BJ (cell line): ENCODE results near the gene RBM11. TPM values are rescaled to one million over a fixed set of nuclear protein-coding genes. Genes with fewer than 3 reads are reported as not detected.

Source experiments
- CTCF ChIA-PET: fragments of 350-600 bp; formaldehyde crosslinking; extraction: SDS; loops from one replicate; lab custom pipeline; 2021; ENCODE audit warnings: antibody characterized with exemption, inconsistent platforms; lab: Yijun Ruan, JAX
- POLR2A ChIA-PET: fragments of 300-600 bp; sonication (Branson Sonifier 250); formaldehyde crosslinking; extraction: SDS; loops from one replicate; lab custom pipeline; 2021; ENCODE audit warnings: antibody characterized with exemption; lab: Charles Lee
- DNase-seq: peaks from one replicate; pipeline ENCODE4 v3.0.0-alpha.2; 2011; ENCODE audit warnings: low read depth
- H3K27me3 ChIP-seq: 2 replicates; pipeline ENCODE4 v1.6.0; 2011; ENCODE audit warnings: low read length; ENCODE audit not compliant: control insufficient read depth, insufficient read depth
- H3K36me3 ChIP-seq: 2 replicates; pipeline ENCODE4 v1.5.1; 2011; ENCODE audit warnings: low read length; ENCODE audit not compliant: control insufficient read depth, insufficient read depth
- H3K4me3 ChIP-seq: 2 replicates; pipeline ENCODE4 v1.5.1; 2011; ENCODE audit warnings: low read depth, mild to moderate bottlenecking, control low read depth, low read length
- polyA plus RNA-seq: library from polyadenylated mRNA; depleted of rRNA; stranded (reverse); fragments of >200 nt; gene quantifications from 2 replicates; pipeline ENCODE4 v1.2.3, GENCODE V29; 2011; rRNA removed
- TF ChIP-seq, protein P1 (sequence below): IDR thresholded peaks from 2 replicates; pipeline ENCODE4 v1.5.1; 2011; ENCODE audit warnings: low read depth, mild to moderate bottlenecking, control low read depth, inconsistent platforms, low read length, moderate library complexity; ENCODE audit not compliant: insufficient read depth

RBM11 gene
- polyA plus RNA-seq, 1 experiment = not detected

DNA sequence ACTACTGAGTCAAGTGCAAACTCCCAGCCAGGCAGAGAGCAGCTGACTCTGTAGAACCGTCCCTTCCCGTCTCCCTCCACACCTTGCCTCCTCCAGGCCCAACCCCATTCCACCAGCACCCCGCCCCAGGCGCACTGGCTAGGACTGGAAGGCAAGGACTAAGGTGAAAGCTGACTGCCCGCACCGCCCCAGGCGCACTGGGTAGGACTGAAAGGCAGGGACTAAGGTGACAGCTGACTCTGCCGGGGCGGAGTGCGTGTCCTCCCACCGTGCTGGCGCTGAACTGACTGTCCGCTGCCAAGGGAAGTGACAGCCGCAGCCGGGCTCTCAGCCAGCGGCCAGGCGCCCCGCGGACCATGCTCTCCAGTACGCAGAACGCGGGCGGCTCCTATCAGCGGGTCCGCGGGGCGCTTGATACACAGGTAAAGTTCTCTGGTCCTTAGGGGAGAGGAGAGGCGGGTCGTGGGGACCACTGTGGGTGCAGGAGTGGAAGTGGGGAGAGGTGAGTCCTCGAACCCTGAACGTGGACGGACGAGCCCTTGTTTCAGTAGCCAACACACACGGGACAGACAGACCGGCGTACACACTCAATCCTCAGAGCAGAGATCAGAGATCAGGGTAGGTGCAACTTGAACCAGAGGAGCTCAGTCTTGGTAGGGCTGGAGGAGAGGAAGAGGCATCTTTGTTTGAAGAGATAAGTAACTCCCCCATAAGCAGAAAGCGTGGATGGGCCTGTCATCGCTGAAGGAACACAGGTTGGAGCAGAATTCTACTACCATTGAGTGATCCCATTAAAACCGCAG lies 58.0 kb downstream of the RBM11 start:
- Histone ChIP-seq H3K36me3 (no peaks in the 10 kb centered on the region), H3K4me3 (no peak overlapping the region), H3K27me3 (no peaks in the 10 kb centered on the region)
- TF ChIP-seq, protein P1, sequence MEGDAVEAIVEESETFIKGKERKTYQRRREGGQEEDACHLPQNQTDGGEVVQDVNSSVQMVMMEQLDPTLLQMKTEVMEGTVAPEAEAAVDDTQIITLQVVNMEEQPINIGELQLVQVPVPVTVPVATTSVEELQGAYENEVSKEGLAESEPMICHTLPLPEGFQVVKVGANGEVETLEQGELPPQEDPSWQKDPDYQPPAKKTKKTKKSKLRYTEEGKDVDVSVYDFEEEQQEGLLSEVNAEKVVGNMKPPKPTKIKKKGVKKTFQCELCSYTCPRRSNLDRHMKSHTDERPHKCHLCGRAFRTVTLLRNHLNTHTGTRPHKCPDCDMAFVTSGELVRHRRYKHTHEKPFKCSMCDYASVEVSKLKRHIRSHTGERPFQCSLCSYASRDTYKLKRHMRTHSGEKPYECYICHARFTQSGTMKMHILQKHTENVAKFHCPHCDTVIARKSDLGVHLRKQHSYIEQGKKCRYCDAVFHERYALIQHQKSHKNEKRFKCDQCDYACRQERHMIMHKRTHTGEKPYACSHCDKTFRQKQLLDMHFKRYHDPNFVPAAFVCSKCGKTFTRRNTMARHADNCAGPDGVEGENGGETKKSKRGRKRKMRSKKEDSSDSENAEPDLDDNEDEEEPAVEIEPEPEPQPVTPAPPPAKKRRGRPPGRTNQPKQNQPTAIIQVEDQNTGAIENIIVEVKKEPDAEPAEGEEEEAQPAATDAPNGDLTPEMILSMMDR = no peak
- DNase-seq = no peak
- ChIA-PET POLR2A (no interaction called here), CTCF (no interaction called here)

DNA sequence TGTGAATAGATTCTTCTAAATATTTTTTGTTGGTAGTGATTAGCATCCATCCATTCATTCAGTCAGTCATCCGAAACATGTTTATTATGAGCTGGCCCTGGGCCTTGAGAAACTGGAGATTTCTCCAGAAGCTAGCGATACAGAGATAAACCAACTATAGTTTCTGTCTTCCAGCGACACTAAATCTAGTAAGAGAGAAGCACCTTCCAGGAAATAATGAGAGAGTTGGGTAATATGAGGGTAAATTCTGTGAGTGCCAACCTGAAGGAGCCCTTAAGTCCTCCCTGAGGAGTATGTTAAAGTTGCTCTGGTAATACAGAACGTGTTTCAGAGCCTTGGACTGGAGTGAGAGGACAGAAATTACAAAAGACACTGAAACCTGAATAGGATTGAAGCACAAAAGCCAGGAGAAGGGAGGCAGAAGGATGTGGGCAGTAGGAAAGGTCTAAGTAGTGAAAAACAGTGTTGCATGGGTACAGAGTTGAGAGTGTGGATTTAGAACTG lies 59.8 kb downstream of the RBM11 start:
- ChIA-PET CTCF (interaction anchor here (0.9 kb wide), 1 partner anchor 15 kb away, joined by 3 read pairs; no protein-coding TSS in a partner anchor), POLR2A (no interaction called here)
- Histone ChIP-seq H3K36me3 (no peaks in the 10 kb centered on the region), H3K4me3 (no peak overlapping the region), H3K27me3 (no peaks in the 10 kb centered on the region)
- TF ChIP-seq, protein P1 = no peak
- no peak for DNase-seq

Other genes with a start within 250 kb of the RBM11 start
- not detected in 2 replicates for gene LIPI, start 5.2 kb upstream of the RBM11 start, polyA plus RNA-seq
- 15.2 and 40.4 TPM in 2 replicates for gene HSPA13, start 167.0 kb downstream of the RBM11 start, polyA plus RNA-seq